HG03060 (cell line): ENCODE measurements around the gene FAM177A1.
A peak's percentile ranks its signal among the peaks of the same experiment; 100 is the strongest.
"Not testable (repeated sequence)": the region's sequence is repeated elsewhere in the genome, so short reads cannot be mapped to it uniquely, and the experiment has no call there.

Source experiments
- ATAC-seq: cut with Tn5 transposase; IDR thresholded peaks from one replicate; pipeline ENCODE4 v1.9.1; 2021; ENCODE audit warnings: low read depth, moderate number of reproducible peaks; ENCODE audit not compliant: unreplicated experiment

FAM177A1 gene

DNA sequence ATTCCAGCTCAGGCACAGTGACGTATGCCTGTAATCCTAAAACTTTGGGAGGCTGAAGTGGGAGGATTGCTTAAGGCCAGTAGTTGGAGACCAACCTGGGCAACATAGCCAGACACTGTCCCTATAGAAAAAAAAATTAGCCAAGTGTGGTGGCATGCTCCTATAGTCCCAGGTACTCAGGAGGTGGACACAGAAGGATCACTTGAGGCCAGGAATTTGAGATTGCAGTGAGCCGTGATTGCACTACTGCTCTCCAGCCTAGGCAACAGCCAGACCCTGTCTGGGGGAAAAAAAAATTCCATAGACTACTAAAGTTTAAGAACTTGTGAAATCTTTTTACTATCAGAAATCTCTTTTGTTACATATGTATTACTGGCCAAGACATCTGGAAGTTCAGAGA, 6.6 kb downstream of the FAM177A1 start:
- ATAC-seq, result no peak

DNA sequence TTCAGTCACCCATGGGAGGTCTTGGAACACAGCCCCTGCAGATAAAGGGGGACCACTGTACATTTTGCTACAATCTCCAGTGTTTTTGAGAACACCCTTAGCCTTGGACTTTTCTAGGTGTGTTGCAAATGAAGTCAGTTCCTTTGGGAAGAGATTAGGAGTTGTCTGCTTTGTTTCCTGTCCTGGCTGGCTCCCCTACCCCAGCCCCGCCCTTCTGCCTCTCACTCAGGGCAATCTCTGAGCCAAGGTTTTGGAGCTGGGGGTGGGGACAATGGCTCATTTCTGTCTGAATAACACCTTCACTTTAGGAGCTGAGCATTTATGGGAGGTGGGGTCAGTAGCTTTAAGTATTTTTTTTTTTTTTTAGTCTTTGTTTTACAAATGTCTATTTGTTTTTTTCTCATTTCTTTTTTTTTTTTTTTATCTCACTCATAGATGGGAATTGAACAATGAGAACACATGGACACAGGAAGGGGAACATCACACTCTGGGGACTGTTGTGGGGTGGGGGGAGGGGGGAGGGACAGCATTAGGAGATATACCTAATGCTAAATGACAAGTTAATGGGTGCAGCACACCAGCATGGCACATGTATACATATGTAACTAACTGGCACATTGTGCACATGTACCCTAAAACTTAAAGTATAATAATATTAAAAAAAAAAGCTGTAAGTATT, 15.2 kb downstream of the FAM177A1 start:
- not testable (repeated sequence) for ATAC-seq

DNA sequence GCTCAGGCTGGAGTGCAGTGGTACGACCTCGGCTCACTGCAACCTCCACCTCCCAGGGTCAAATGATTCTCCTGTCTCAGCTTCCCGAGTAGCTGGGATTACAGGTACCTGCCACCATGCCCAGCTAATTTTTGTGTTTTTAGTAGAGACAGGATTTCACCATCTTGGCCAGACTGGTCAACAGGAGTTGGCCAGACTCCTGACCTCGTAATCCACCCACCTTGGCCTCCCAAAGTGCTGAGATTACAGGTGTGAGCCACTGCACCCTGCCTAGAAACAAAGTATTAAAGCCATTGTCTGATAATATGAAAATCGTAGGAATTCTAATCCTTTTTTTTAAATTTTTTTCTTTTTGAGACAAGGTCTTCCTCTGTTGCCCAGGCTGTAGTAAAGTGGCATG, 19.7 kb downstream of the FAM177A1 start:
- ATAC-seq, result not testable (repeated sequence)

DNA sequence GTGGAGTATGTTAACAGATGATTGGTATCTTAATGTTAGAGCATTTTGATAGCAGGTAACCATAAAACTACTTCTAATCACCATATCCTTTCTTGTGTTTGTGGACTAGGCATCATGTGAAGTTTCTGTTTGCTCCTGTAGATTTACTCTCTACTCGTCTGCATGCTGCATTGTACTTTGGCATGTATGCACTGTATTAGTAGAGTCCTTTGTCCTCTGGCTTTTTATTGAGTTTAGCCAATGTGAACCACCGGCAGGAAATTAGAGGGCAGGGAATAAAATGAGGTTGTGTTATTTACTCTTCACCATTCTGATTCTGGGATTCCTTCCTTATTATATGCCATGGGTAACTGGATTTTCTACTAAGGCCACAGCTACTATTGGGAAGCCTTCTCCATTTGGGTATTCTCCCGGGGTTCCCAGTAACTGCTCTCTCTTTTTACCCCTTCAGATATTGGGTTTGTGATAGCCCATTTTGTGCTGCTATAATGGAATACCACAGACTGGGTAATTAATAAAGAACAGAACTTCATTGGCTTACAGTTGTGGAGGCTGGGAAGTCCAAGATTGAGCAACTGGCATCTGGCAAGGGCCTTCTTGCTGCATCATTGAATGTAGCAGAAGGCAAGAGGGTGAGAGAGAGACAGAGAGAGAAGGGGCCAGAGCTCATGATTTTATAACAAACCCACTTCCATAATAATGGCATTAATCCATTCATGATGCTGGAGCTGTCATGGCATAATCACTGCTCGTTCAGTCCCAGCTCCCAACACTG, 22.4 kb downstream of the FAM177A1 start:
- no peak for ATAC-seq

DNA sequence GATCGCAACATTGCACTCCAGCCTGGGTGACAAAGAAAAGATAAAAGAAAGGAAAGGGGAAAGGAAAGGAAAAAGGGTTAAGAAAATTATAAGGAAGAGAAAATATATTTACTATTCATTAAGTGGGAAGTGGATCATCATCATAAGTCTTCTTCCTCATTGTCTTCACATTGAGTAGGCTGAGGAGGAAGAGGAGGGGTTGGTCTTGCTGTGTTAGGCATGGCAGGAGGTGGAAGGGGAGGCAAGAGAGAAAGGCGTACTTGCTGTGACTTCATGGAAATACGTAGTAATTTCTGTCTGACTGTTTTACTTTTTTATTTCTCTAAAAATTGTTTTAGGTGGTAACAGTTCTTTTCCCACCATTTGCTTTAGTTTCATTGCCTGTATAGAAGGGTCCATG, 26.2 kb downstream of the FAM177A1 start:
- no peak for ATAC-seq

DNA sequence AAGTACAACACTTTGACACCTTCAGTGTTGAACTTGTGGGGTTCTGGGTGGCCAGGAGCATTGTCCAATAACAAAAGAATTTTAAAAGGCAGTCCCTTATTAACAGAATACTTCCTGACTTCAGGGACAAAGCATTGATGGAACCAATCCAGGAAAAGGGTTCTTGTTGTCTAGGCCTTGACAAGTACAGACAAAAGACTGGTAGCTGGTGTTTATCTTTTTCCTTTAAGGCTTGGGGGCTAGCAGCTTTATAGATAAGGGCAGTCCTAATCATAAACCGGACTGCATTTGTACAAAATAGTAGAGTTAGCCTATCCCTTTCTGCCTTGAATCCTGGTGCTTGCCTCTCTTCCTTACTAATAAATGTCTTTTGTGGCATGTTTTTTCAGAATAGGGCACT, 27.4 kb downstream of the FAM177A1 start:
- no peak for ATAC-seq

DNA sequence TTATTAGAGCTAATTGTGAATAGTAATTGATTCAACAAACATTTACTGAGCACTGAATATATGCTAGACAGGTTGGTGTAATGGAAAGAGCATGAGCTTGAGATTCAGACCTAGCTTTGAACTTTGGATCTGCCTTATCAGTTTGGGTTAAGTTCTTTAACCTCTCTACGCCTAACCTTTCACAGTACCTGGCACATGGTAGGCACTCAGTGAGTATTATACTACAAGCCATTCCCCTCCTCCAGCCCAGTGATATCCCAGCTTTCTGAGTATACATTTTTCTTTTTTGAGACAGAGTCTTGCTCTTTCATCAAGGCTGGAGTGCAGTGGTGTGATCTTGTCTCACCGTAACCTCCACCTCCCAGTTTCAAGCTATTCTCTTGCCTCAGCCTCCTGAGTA, 32.0 kb downstream of the FAM177A1 start:
- no peak for ATAC-seq

DNA sequence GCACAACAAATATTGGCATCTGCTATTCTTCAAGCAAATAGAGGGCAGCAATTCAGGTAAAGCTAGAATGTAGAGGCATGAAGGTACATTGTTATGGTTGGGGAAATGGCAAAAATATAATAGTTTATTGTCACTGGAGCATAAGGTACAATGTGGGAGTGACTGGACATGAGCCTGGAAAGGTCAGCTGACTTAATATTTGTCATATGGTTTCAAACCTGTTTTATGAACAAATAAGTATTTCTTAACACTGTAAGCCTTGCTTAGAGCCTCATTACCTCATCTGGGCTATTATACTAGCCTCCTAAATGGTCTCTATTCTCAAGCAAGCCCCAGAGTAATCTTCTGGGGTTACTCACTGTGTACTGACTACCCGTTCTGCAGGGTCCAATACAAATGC, 33.7 kb downstream of the FAM177A1 start:
- ATAC-seq, result no peak

DNA sequence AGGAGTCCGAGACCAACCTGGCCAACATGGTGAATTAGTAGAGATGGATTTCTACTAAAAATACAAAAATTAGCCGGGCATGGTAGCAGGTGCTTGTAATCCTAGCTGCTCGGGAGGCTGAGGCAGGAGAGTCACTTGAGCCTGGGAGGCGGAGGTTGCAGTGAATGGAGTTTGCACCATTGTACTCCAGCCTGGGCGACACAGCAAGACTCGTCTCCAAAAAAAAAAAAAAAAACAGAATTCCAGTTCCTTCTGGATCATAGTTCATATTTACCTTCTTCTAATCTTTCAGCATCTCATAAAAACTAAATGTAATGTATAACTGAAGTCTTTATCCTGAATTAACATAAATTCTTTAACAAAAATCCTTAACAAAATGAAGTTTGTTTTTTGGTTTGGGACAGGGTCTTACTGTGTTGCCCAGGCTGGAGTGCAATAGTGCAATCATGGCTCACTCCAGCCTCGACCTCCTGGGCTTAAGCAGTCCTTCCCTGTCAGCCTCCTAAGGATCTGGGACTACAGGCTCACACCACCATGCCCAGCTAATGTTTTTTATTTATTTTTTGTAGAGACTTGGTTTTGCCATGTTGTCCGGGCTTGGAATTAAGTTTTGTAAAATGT, 37.6 kb downstream of the FAM177A1 start:
- ATAC-seq, result no peak

DNA sequence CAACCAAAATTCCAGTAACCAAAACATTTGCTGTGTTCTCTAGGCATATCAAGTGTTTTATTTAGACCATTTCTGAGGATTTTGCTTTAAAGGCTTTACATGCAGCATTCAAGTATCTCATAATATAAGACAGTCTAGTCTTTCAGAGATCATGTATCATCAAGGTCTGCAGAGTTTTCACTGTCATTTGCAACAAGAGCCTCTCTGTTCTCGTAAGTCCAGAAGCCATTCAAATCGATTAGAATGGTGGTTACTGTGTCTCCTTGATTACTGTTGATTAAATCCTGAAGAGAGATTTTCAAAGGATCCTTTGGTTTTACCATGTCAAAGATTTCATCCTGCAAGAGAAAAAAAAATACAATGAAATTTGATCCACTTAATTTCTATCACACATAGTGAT, 39.4 kb downstream of the FAM177A1 start:
- no peak for ATAC-seq

DNA sequence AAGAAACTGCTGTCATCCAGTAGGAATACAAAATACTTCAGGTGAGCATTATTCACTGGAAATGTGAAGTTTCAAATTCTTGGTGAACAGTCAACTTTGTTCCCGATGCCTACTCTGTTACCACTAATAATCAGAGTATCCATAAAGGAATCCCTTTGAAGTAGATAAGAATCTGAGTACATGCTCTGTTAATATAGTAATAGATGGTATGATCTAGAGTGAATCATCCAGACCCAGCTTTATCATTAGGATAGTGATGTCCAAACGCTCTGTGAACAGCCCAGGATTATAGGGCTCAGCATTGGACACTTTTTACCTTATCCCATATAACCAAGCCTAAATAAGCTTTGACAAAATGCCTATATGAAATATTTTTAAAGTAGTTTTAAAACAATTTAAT, 42.4 kb downstream of the FAM177A1 start:
- ATAC-seq, result no peak

DNA sequence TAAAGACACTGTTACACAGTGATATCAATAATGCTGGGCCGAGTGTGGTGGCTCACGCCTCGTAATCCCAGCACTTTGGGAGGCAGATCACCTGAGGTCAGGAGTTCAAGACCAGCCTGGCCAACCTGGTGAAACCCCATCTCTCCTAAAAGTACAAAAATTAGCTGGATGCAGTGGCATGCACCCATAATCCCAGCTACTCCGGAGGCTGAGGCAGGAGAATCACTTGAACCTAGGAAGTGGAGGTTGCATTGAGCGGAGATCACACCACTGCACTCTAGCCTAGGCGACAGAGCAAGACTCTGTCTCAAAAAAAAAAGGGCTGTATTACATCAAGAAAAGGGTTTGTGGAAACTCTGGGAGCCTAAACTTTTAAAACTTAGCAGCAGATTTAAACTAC, 48.6 kb downstream of the FAM177A1 start:
- not testable (repeated sequence) for ATAC-seq

DNA sequence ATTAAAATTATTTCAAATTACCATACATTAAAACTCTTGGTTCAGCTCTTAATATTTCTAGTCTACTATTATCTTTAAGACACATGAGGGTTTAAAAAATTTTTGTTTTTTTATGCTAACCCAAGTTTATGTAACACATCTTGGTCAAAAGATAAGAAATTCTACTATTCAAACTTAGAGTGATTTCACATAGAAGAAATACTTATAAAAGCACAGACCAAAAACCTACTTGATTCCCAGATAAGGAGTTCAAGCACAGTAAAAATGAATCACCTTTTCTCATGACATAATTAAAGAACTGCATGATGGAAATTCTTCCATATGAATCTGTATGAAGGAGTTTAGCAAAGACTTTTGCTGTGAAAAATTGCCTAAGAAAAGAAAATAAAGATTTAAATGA, 61.8 kb downstream of the FAM177A1 start:
- ATAC-seq, result no peak

DNA sequence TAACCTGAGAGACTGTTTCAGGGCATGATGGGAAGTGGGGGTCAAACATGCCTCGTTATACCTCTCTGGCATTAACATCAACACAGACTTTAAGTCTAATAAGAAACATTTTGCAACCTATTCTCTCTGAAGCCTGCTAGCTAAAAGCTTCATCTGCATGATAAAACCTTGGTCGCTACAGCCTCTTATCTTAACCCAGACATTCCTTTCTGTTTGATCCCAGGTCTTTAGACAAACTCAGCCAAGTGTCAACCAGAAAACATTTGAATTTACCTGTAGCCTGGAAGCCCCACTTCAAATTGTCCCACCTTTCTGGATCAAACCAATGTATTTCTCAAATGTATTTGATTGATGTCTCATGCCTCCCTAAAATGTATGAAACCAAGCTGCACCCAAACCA, 66.6 kb downstream of the FAM177A1 start:
- ATAC-seq, result no peak

DNA sequence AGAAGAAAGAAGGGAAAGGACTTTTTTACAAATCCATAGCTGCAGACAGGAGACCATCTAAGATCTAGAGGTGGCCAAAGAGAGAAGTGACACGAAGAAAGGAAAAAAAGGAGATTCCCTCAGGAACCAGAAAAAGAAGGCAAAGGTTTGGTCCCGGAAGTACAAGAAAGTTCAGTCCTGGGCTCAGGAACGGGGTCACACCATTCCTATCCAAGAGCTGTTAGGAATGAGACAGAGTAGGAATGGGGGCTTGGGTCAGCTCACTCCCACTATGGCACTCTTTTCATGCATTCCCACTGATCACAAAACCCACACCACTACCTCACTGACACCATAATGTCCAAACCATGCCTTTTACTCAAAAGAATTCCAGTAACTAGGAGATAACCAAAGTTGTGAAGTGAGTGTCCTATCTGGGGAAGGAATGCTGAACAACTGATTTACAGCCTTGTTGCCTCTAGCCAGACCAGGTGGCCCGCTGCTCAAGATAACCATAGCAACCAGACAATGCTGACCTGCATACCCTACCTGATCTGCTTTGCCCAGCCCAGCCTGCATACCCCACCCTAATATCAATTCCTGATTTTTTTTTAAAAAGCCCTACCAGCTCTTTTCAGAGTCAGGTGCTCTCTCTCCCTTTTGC, 67.4 kb downstream of the FAM177A1 start:
- ATAC-seq, result no peak

DNA sequence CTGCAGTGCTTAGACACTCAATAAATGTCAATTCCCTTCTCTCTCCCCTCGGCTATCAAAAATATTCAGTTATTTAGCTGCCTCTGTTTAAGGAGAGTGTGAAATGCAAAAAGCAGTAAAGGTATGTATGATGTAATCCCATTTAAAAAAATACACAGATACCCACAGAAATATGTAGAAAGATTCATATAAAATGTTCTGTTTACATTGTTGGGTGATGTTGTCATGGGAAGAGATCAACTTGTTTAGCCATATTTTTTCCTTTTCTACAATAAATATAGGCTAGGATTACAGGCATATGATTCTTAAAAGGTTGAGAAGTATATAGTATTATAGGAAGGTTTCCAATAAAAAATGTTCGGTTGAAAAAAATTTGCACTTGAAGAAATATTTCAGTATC, 68.0 kb downstream of the FAM177A1 start:
- no peak for ATAC-seq

DNA sequence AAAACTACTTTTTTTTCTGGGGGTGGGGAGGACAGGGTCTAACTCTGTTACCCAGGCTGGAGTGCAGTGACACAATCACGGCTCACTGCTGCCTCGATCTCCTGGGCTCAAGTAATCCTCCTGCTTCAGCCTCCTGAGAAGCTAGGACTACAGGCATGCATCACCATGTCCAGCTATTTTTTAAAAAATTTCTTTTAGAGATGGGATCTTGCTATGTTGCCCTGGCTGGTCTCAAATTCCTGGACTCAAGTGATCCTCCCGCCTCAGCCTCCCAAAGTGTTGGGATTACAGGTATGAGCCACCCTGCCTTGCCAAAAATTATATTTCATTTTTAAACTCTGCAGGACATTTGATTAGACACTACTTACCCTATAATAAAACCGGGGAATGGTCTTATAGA, 70.2 kb downstream of the FAM177A1 start:
- ATAC-seq, result no peak

DNA sequence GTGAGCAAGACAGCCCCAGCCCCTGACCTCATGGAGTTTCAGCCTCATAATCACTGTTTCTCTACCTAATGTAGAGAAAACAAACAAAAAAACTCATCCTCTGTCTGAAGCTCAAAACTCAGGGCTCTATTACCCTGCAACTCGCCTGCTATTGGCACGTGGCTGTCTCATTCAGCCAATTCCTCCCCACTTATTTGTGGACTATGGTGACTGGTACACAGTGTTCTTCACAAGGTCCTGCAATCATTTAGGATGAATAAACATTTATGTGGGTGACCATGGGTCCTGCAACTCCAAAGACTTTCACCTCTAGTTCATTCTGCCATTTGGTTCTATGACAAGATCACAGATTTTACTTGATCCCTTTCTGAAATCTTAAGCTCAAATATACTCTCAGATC, 71.0 kb downstream of the FAM177A1 start:
- ATAC-seq, result no peak

DNA sequence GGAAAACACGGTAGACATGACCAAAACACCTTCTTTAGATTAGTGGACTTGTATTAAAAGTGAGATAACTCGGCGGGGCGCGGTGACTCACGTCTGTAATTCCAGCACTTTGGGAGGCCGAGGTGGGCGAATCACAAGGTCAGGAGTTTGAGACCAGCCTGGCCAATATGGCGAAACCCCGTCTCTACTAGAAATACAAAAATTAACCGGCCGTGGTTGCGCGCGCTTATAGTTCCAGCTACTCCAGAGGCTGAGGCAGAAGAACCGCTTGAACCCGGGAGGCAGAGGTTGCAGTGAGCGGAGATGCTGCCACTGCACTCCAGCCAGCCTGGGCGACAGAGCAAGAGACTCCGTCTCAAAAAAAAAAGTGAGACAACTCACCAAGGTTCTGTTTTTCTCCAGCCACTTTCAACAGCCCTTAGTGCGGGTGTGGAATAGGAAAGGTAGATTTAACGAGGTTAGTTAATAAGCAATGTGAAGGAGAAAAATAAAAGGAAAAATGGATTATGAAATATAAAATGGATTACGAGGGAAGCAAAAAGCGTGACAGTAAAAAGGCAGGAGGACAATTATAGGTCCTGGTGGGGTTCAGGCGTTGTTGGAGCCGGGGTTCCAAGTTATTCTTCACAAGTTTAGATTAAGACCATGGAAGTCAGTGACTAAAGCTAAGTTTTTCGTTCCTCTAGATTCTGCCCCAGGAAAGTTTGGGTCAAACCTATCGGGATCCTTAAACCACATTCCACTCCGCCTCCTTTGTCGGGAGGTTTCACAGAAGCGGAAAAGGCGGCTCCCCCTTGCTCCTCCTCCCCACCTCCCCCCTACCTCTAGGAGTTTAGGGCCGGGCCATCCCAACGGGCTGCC, 75.2 kb downstream of the FAM177A1 start:
- ATAC-seq, result no peak

DNA sequence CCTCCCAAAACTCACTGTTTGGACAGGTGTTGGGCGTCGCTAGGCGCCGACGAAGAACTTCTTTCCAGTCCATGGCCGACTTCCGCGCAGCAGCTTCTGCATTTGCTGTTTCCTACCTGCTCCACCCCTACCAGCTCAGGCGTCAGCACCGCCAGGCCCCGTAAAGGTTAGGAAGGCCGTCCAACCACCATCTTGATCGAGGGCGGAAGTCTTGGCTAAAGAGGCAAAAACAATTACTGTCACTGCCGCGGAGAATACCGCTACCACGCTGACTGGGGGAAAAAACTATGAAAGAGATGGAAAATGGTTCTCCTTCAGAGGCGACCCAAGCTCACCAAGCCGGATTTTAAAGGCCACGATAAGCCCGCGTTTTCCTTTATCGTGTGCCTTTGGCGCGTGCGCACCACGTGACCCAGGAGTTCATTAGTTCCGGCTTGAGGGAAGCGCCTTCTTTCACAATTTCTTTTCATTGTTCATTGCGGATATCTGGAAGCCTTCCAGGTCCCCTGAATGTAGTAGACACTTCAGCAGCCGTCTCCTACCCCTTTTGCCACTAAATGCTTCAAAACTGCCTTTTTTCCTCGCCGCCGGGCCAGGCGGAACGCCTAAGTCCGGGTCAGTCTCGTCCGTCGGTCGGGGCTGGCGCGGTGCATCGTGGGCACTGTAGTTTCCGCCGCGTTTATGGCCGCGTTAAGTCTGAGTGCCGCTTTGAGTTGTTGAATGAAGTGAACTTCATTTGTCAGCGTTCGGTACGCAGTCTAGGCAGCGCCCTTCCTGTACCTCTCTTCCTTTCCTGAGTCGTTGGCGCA, 76.0 kb downstream of the FAM177A1 start, which contains the start of the genes PPP2R3C and PRORP:
PPP2R3C (minus strand) TSS at position 104 of the 809 bp plus-strand sequence; CDS start at position 73, 31 bp downstream.
PRORP (plus strand) TSS at position 666 of the 809 bp plus-strand sequence. CDS start 694 bp downstream, outside the sequence.
- peak; percentile 73 for ATAC-seq
